ENCODE results near the gene ARV1. TPM values are rescaled to one million over a fixed set of nuclear protein-coding genes. Genes with fewer than 3 reads are reported as not detected.

ARV1 gene
- total RNA-seq, 1 donor from 2014 or later: 10.6 TPM

- TF ChIP-seq, protein P1, sequence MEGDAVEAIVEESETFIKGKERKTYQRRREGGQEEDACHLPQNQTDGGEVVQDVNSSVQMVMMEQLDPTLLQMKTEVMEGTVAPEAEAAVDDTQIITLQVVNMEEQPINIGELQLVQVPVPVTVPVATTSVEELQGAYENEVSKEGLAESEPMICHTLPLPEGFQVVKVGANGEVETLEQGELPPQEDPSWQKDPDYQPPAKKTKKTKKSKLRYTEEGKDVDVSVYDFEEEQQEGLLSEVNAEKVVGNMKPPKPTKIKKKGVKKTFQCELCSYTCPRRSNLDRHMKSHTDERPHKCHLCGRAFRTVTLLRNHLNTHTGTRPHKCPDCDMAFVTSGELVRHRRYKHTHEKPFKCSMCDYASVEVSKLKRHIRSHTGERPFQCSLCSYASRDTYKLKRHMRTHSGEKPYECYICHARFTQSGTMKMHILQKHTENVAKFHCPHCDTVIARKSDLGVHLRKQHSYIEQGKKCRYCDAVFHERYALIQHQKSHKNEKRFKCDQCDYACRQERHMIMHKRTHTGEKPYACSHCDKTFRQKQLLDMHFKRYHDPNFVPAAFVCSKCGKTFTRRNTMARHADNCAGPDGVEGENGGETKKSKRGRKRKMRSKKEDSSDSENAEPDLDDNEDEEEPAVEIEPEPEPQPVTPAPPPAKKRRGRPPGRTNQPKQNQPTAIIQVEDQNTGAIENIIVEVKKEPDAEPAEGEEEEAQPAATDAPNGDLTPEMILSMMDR (IDR thresholded peaks at IDR 0.05; ENCODE audit: unreplicated experiment): no peak
- Mint-ChIP-seq H3K36me3 (peaks cover 6% of the 10 kb centered on the region), H3K9me3 (no peaks in the 10 kb centered on the region), H3K4me3 (no peak overlapping the region), H3K27ac (no peak overlapping the region), H3K4me1 (peaks cover 19% of the 10 kb centered on the region), H3K27me3 (ENCODE audit: low read depth) (peaks cover 3% of the 10 kb centered on the region)
- no peak for DNase-seq (ENCODE audit: low spot score in 2 of 2, unreplicated experiment in 2 of 2)
These were observed 56.9 kb downstream of the ARV1 start for GRCh38 chr1:231035799-231036198.

- peaks cover 6% of the 10 kb centered on the region for H3K36me3 Mint-ChIP-seq
- H3K9me3 Mint-ChIP-seq: no peaks in the 10 kb centered on the region
- H3K27me3 Mint-ChIP-seq (ENCODE audit: low read depth): peaks cover 3% of the 10 kb centered on the region
- DNase-seq (ENCODE audit: low spot score in 2 of 2, unreplicated experiment in 2 of 2): no peak
- H3K4me3 Mint-ChIP-seq: no peak overlapping the region
- H3K4me1 Mint-ChIP-seq: peaks cover 22% of the 10 kb centered on the region
- TF ChIP-seq, protein P1 (IDR thresholded peaks at IDR 0.05; ENCODE audit: unreplicated experiment): no peak
- H3K27ac Mint-ChIP-seq: no peak overlapping the region
These were observed 57.5 kb downstream of the ARV1 start for GRCh38 chr1:231036416-231036815.

DNA sequence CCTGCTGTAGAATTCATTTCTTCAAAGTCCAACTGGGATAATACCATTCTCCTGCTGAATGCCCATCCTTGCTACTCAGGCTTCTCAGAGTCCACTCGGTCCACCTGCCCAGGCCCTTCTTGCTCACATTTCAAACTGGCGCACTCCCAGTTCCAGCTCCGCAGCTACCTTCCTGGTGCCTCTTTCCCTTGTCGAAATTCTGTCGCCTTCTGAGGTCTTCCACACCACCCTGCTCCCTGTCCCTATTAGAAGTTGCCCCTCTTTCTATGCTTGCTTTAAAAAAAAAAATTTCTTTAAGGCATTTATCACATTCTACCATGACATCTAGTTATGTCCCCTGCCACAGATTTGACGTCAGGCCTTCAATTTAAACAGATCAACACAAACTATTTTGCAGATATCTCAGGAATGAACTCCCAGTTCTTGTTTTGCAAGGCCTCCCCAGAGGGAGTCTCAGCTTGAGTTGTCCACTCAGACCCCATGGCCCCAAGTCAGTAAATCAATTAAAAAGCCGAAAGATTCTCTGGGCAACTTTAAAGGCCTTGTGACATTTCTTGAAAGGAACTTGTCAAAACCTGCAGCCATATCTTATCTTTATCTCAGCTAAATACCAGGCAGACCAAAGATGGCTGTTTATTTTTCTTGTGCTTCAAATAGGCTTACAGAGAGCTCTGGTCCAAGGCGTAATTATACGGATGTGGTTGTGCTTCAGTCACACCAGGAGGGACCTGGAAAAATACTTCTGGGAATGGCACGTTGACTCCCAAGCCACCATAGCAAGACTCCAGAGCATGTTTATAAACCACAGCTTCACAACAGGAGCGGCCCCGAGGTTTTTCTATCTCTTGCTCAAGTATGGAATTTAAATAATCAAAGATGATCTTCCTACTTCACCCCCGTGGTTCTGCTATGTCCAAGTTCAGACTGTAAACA, 59.0 kb downstream of the ARV1 start:
- H3K36me3 Mint-ChIP-seq: peaks cover 6% of the 10 kb centered on the region
- H3K4me1 Mint-ChIP-seq: peaks cover 22% of the 10 kb centered on the region
- peak overlapping the region; percentile 74 for H3K4me3 Mint-ChIP-seq
- H3K27me3 Mint-ChIP-seq (ENCODE audit: low read depth): peaks cover 3% of the 10 kb centered on the region
- TF ChIP-seq, protein P1 (IDR thresholded peaks at IDR 0.05; ENCODE audit: unreplicated experiment): no peak
- no peaks in the 10 kb centered on the region for H3K9me3 Mint-ChIP-seq
- no peak for DNase-seq (ENCODE audit: low spot score in 2 of 2, unreplicated experiment in 2 of 2)
- H3K27ac Mint-ChIP-seq: peak overlapping the region; percentile 74

GRCh38 chr1:231039161-231040018, 60.5 kb downstream of the ARV1 start:
- DNase-seq (ENCODE audit: low spot score in 2 of 2, unreplicated experiment in 2 of 2): peak; percentile 37 to 66
- TF ChIP-seq, protein P1 (IDR thresholded peaks at IDR 0.05; ENCODE audit: unreplicated experiment): no peak
- peak overlapping the region; percentile 74 for H3K4me3 Mint-ChIP-seq
- peaks cover 5% of the 10 kb centered on the region for H3K27me3 Mint-ChIP-seq (ENCODE audit: low read depth)
- peaks cover 22% of the 10 kb centered on the region for H3K4me1 Mint-ChIP-seq
- H3K36me3 Mint-ChIP-seq: peaks cover 6% of the 10 kb centered on the region
- H3K27ac Mint-ChIP-seq: peak overlapping the region; percentile 41
- peaks cover 7% of the 10 kb centered on the region for H3K9me3 Mint-ChIP-seq

DNA sequence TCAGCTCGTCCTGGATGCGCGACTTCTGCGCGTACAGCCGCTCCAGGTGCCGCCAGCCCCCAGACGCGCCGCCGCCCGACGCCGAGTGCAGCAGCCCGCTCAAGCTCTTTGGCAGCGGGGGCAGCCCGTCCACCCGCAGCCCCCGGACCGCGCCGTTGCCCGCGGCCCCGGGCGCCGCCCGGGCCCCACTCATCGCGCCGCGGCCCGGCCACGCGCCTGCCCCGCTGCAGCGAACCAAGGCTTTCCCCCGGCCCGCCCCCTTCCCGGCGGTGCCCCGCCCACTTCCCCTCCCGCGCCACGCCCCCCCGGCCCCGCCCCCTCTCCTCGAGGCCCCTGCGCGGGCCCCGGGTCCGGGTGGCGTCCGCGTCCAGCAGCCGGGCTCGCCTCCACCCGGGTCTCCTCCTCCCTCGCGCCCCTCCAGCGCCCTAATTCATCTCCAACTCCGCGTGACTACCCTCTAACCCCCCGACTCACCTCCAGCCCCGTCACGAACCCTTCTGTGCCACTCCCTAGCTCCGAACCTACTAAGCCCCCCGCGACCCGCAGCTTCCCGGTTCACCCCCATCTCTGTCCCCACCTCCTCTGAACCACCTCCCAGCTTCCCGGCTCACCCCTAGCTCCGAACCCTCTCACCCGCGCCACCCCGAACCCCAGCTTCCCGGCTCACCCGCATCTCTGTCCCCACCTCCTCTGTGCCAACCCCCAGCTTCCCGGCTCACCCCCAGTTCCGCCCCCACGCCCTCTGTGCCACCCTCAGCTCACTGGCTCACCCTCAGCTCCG, 61.3 kb downstream of the ARV1 start, which contains the start of gene FAM89A:
Gene FAM89A, minus strand, starts transcription at position 236 of the 781 bp plus-strand sequence. Its CDS starts 43 bp downstream, at position 193.
- Mint-ChIP-seq H3K9me3 (peaks cover 14% of the 10 kb centered on the region), H3K36me3 (peaks cover 6% of the 10 kb centered on the region), H3K27me3 (ENCODE audit: low read depth) (peaks cover 12% of the 10 kb centered on the region), H3K4me3 (peak within 1 kb of the TSS; percentile 74), H3K4me1 (peaks cover 22% of the 10 kb centered on the region), H3K27ac (peak within 1 kb of the TSS; percentile 41)
- peak; percentile 63 to 65 for DNase-seq (ENCODE audit: low spot score in 2 of 2, unreplicated experiment in 2 of 2)
- TF ChIP-seq, protein P1 (IDR thresholded peaks at IDR 0.05; ENCODE audit: unreplicated experiment): no peak
